ENCODE data around the gene GHRL. TPM values are rescaled to one million over a fixed set of nuclear protein-coding genes. Genes with fewer than 3 reads are reported as not detected.

Gene GHRL, protein sequence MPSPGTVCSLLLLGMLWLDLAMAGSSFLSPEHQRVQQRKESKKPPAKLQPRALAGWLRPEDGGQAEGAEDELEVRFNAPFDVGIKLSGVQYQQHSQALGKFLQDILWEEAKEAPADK
- polyA plus RNA-seq (ENCODE audit: insufficient read length), result 2.1 TPM

DNA sequence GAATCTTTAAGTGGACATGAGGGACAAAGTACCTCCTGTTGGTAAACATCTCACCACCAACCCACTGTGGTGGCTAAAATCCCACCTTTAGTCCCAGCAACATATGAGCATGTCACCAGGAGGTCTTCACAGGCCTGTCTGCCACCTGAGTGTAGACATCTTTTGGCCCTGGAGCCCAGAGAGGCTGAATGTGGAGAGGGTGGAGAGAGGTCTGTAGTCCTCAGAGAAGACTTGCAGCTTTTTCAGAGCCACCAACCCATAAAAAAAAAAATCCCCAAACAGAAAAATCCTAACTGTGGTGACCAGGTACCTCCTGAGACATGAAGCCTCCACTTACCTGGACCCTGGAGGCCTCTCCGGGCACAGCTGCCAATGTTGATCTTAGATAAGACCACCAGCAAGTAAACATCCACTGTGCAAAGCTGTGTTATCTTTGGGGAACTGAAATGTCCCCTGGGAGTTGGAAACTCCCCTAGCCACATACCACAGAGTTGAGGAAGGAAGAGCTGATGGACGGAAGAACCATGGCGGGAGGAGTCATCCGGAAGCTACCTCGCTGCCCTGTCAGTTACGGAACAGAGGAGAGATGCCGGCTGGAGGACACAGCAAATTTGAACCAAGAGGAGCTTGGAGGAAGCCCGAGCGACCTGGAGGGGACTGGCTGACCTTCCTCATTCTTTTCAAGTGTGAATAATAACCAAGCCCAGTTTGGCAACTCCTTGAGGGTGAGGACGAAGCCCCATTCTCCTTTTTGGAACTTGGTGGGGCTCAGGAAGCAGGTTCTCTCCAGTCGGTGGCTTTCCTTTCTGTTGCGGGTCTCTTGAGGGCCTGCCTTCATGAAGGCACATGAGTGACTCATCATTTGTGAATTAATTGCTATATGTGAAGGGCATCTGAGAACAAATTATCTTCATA lies at the start of gene GHRL:
TSS of gene GHRL (minus strand) at position 443 of the 915 bp plus-strand sequence. CDS start 2,767 bp downstream, outside the sequence.
- no peak for DNase-seq

DNA sequence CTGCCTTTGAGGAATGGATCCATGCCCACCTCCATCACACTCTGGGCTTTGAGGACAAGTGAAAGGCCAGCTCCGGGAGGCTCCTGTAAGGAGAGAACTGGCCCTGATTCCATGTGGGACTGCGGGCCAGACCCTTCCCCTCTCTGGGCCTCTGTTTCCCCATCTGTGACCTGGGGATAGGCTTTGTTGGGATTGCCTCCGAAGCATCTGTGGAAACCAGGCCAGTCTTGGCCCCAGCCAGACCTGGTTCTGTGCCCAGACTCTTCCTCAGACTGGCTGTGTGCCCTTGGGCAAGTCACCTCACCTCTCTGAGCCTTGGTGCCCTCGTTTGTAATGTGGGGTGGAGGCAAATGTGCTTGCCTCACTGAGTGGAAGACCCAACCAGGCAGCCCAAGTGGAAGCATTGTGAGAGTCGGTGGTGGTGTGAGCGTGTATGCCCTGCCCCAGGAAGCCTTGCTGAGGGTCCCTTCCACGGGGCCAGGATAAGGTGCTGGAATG lies 49.2 kb upstream of the GHRL start:
- no peak for DNase-seq

DNA sequence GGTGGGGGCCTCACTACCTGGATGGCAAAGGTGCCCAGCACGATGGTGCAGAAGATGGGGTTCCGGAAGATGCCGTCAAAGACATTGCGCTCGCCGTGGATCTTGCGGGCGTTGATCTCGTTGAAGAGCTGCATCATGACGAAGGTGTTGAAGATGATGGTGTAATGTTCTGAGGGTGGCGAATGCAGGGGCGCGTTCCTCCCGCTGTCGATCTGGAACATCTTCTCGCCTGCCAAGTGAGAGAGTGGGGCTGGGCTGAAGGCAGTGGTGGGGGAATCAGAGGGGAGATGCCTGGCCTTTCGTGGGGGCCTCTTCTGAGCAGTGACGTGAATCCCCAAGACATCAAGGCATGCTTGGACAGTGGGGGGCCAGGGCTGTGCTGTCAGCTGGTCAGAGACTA lies 47.7 kb upstream of the GHRL start:
- DNase-seq, result no peak

DNA sequence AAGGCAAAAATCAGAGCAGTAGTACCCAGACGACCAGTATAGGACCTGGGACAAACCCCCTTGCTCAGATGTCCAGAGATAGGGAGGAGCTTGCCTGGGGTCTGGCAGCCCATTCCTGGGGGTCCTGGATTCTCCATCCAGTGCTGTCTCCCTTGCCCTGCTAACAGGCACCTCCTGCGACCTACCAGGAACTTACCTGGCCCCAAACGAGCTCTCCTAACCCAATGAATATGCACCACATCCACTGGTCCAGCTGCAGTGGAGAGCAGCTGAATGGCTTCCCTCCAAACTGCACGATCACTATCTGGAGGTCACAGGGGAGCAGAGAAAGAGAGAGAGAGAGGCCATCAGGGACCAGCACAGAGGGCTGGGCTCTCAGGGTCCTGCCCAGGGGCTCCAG lies 47.3 kb upstream of the GHRL start:
- DNase-seq, result no peak

DNA sequence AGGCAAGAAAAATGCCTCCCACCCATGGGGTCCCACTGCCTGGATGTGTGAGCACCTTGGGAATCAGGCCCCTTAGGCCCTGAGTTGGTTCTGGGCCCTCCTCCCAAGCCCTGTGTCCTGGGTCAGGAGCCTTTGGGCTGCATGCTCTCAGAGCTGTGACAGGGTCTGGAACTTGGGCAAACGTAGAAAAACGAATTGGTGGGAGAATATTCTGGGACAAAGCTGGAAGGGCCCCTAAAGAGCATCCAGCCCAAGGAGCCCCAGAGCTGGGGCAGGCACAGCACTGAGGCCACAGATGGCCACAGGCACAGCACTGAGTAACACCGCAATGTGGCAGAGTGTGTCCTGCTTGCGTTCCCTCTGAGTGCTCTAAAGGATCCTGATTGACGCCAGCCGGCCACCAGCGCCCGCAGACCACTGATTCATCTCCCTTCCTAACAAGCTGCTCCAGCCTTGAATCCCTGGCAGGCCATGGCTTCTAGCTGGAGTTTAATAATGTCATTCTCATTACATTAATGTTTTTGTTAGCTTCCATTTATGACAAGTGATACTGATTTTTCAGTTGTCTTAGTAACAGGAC lies 46.7 kb upstream of the GHRL start:
- no peak for DNase-seq

GRCh38 chr3:10338591-10339353 lies 46.0 kb upstream of the GHRL start:
- DNase-seq, result no peak

GRCh38 chr3:10338164-10338470 lies 45.4 kb upstream of the GHRL start:
- DNase-seq, result no peak

- no peak for DNase-seq
These were observed 44.8 kb upstream of the GHRL start for GRCh38 chr3:10337323-10338163.

DNA sequence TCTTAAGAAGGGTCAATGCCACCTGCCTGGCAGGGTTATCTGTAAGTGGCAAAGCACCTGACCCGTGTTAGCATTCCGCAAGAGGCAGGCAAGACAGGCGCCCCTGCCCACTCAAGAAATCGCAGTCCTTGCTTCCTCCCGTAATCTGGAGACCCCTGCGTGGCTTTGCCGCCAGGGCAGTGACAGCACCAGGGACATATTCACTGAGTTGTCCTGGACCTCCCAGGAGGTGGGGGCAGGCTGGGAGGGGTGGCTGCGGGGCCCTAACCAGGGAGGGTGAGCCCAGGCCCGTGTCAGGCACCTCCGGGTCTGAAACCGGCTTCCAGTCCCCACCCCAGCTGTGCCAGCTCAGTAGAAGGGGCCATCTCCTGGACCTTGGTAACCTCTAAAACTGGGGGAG lies 44.0 kb upstream of the GHRL start:
- no peak for DNase-seq

- DNase-seq, result no peak
These were observed 43.3 kb upstream of the GHRL start for GRCh38 chr3:10335871-10336622.

GRCh38 chr3:10335190-10335738 lies 42.5 kb upstream of the GHRL start:
- DNase-seq, result no peak

DNA sequence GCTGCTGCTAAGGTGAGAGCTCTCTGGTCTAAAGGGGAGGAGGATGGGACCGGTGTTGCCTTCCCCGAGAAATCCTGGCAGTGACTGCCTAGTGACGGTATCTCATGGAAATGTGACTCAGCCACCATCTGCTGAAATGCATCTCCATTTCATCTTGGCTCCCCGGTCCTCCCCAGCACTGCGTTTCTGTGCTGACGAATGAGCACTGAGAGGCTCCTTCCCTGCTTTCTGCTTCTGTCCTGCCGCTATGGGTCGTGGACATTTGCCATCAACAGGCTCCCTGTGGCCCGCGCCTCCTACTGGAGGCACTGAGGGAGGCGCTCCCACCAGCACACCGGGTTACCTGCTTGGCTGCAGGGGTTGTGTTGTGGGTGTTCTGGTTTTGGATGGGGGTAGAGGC lies 41.7 kb upstream of the GHRL start:
- no peak for DNase-seq

DNA sequence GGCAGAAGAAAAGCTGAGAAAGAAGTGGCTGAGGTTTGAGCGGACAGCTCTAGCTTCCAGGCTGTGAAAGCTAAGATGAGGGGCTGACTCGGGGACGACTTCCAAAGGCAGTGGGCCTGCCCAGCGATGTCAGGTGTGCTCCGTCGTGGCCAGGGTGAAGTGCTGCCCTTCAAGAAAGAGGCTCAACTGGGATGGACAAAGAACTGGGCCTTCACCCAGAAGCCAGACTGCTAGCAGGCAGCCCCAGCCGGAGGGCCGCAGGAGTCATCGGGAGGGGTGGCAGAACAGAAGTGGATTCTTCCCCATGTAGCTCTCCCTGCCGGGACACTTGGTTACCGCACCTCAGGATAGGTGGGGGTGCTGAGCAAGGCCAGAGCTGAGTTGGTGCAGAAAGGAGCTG lies 41.3 kb upstream of the GHRL start:
- no peak for DNase-seq

DNA sequence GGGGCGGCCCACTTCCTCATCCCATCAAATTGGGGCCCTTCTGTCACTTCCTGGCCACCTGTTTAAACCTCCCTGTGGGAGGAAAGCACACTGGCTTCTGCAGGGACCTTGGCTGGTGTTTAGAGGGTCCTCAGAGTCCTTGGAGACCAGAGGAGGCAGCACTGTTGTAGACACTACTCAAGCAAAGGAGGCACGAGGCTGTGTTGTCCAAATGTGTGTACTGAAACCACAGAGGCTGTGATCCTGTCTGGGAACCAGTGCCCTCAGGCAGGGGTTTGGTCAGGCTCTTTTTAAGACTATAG lies 40.6 kb upstream of the GHRL start:
- DNase-seq, result no peak

DNA sequence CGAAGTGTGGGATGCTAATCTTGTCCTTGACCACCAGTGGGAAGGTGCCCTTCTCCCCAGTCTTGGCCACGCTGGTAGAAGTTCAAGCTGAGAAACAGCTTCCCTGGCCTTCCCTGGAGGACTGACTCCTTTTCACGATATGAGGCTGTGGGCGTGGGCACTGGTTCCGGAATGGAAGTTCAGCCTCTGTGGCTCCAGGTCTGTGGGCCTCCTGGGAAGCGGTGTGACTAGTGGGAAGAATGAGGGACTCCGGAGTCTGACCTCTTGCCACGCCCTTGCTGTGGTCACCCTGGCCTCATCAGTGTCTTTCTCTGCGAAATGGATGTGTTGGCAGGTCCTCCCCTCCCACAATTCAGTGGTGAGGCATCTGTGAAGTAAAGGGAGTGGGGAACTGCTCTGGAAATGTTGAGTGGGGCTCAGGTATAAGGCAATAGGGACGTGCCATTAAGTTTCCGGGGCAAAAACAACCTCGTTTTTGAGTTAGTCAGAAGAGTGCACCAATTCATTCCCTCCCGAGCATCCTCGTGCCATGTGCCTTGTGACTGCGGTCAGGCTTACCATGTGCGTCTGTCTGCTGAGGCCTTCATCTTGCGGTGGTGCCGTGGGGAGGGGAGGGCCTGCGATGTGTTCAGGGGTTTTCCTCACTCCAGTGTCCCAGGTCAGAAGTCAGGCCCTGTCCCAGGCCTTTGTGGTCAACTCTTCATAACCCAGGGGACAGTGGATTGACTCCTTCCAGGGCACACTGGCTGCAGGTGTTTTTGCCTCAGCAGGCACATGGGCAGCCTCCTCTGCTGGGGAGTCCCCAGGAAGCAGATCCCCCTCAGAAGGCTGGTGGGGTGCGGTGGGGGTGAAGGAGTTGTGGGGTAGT lies 40.0 kb upstream of the GHRL start:
- DNase-seq, result no peak

GRCh38 chr3:10331320-10331719 lies 38.6 kb upstream of the GHRL start:
- DNase-seq, result no peak

DNA sequence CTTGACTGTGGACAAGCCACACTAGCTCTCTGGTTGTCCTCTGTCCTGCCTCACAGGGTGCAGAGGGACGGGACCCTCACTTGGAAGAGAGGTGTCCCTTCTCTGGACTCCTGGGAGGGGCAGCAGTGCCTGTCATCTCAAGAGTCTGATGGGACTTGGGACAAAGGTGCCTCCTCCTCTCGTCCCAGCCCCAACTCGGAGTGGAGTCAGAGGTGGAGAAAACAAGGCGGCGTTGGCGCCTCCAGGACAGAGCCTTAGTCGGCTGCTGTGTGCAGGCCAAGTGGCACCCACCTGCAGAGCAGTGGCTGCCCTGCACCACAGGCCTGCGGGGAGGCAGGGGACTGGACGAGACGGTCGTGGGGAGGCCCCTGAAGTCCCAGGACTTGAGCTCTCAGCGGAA lies 37.6 kb upstream of the GHRL start:
- DNase-seq, result no peak

DNA sequence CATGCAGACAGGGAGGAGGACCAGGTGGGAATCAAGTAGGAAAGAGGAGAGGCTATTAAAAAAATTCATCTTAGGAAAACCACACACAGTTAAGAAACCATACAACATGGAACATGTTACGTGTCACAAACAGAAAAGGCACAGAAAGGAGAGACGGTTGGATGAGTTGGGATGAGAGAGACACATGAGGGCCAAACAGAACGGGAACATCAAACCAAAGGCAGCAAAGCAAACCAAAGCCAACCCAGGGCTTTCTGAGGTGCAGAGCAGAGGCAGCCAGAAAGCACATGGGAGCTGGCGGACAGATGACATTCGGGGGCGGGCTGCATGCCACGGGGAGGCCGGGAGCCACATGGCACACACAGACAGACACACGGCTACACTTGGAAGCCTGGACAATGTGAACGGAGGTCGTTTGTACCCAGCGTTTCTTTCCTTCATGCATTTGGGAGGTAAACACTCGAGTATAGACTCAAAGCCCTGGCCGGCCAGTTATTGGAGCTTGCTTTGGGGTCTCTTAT lies 36.8 kb upstream of the GHRL start:
- DNase-seq, result no peak

GRCh38 chr3:10328460-10329071 lies 35.8 kb upstream of the GHRL start:
- DNase-seq, result no peak

GRCh38 chr3:10327592-10327991 lies 34.8 kb upstream of the GHRL start:
- no peak for DNase-seq
